ENCODE data around the gene ISCU. TPM values are rescaled to one million over a fixed set of nuclear protein-coding genes. Genes with fewer than 3 reads are reported as not detected.

ISCU gene
- total RNA-seq = 134 and 136 TPM in 2 replicates

GRCh38 chr12:108562348-108563135, at the start of gene ISCU:
ISCU (plus strand) TSS chr12:108562596; CDS start chr12:108562623, 27 bp downstream.
- no peaks in the 10 kb centered on the region for H3K27me3 ChIP-seq (ENCODE audit: control insufficient read depth, insufficient read depth, low read length)
- TF ChIP-seq CTCF (IDR thresholded peaks at IDR 0.05; ENCODE audit: insufficient read depth, low read length, poor library complexity, severe bottlenecking) = no peak
- peaks cover 2% of the 10 kb centered on the region for H3K36me3 ChIP-seq (ENCODE audit: control insufficient read depth, insufficient read depth, low read length)
- H3K4me3 ChIP-seq (ENCODE audit: low read depth, low read length) = peak within 1 kb of the TSS; percentile 74
- peak; percentile 79 for DNase-seq (ENCODE audit: low read depth)

DNA sequence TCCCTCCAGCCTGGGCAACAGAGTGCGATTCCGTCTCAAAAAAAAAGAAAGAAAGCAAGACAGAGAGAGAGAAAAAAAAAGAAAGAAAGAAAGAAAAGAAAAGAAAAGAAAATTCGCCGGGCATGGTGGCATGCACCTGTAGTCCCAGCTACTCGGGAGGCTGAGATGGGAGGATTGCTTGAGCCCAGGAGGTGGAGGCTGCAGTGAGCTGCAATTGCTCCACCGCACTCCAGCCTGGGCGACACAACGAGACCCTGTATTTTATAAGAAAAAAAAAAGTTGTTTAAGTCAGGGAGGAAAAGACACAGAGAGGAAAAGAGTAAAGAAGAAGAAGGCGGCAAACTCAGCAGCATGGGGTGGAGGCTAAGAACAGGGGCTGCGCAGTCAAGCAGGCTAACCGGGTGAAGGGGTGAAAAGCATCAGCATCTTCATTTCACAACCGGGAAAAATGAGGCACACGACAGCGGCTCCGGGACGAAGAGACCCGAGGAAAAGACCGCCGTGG, 47.9 kb upstream of the ISCU start:
- Histone ChIP-seq H3K4me3 (ENCODE audit: low read depth, low read length) (peak overlapping the region; percentile 63), H3K36me3 (ENCODE audit: control insufficient read depth, insufficient read depth, low read length) (peaks cover 2% of the 10 kb centered on the region), H3K27me3 (ENCODE audit: control insufficient read depth, insufficient read depth, low read length) (no peaks in the 10 kb centered on the region)
- no peak for TF ChIP-seq CTCF (IDR thresholded peaks at IDR 0.05; ENCODE audit: insufficient read depth, low read length, poor library complexity, severe bottlenecking)
- no peak for DNase-seq (ENCODE audit: low read depth)

- H3K4me3 ChIP-seq (ENCODE audit: low read depth, low read length) = peak within 1 kb of the TSS; percentile 63
- H3K36me3 ChIP-seq (ENCODE audit: control insufficient read depth, insufficient read depth, low read length) = peaks cover 3% of the 10 kb centered on the region
- peak; percentile 94 for DNase-seq (ENCODE audit: low read depth)
- no peak for TF ChIP-seq CTCF (IDR thresholded peaks at IDR 0.05; ENCODE audit: insufficient read depth, low read length, poor library complexity, severe bottlenecking)
- H3K27me3 ChIP-seq (ENCODE audit: control insufficient read depth, insufficient read depth, low read length) = no peaks in the 10 kb centered on the region
These were observed 47.2 kb upstream of the ISCU start, which contains the start of gene FICD for GRCh38 chr12:108514973-108515814. FICD (plus strand) TSS chr12:108515277; CDS start chr12:108516973, 1,696 bp downstream.

DNA sequence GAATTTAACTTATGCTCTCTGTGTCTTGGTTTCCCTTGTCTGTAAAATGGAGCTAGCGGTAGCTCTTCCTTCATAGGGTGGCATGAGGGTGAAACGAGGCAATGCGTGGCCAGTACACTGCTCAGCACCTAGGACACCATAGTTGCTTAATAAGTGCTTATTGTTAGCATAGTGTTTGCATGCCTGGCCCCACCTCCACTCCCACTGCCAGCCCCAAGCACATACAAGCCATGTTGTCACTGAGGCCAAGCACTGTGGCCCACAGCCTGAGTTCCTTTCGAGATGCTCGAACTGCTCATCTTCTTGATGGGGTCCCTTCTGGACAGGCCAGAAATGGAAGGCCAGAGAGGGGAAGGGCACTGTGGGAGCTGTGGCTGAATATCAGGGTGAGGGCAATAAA, 46.5 kb upstream of the ISCU start:
- DNase-seq (ENCODE audit: low read depth) = no peak
- Histone ChIP-seq H3K36me3 (ENCODE audit: control insufficient read depth, insufficient read depth, low read length) (peaks cover 3% of the 10 kb centered on the region), H3K27me3 (ENCODE audit: control insufficient read depth, insufficient read depth, low read length) (no peaks in the 10 kb centered on the region), H3K4me3 (ENCODE audit: low read depth, low read length) (peak overlapping the region; percentile 63)
- TF ChIP-seq CTCF (IDR thresholded peaks at IDR 0.05; ENCODE audit: insufficient read depth, low read length, poor library complexity, severe bottlenecking) = no peak

GRCh38 chr12:108516511-108517275, 45.7 kb upstream of the ISCU start:
- DNase-seq (ENCODE audit: low read depth) = no peak
- TF ChIP-seq CTCF (IDR thresholded peaks at IDR 0.05; ENCODE audit: insufficient read depth, low read length, poor library complexity, severe bottlenecking) = no peak
- Histone ChIP-seq H3K27me3 (ENCODE audit: control insufficient read depth, insufficient read depth, low read length) (no peaks in the 10 kb centered on the region), H3K4me3 (ENCODE audit: low read depth, low read length) (no peak overlapping the region), H3K36me3 (ENCODE audit: control insufficient read depth, insufficient read depth, low read length) (peaks cover 5% of the 10 kb centered on the region)
